ENCODE measurements around the gene C14orf93. TPM values are rescaled to one million over a fixed set of nuclear protein-coding genes. Genes with fewer than 3 reads are reported as not detected.

The C14orf93 gene
- total RNA-seq, 6 experiments from 2014 or later: 3.6 to 7.0 (median 5.7) TPM

DNA sequence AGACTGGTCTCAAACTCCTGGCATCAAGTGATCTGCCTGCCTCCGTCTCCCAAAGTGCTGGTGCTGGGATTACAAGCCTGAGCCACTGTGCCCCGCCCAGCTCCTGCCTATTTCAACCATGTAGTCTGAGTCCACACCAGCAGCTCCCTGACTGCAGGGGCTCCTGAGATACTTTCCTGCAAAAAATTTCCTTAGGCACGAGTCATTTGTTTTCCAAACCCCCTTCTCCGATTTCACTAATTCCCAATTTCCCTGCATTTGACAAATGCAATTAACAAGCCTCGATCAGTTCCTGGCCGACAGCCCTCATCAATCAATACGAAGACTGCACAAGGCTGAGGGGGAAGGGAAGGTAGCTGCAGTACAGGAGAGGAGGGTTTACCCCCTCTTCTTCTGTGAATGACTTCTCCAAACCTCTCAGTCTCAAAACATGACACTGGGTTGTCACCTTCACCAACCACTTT, 14.7 kb upstream of the C14orf93 start:
- no peak overlapping the region for H3K4me3 Mint-ChIP-seq
- H3K4me1 Mint-ChIP-seq (ENCODE audit: low read depth): peaks cover 29% of the 10 kb centered on the region
- H3K27me3 Mint-ChIP-seq (ENCODE audit: insufficient read depth): no peaks in the 10 kb centered on the region; the same call in 1 of the 2 replicates
- H3K9me3 Mint-ChIP-seq: no peaks in the 10 kb centered on the region
- peak overlapping the region; percentile 16; the same call in 1 of the 2 replicates for H3K27ac Mint-ChIP-seq
- DNase-seq: no peak
- TF ChIP-seq, protein P1, sequence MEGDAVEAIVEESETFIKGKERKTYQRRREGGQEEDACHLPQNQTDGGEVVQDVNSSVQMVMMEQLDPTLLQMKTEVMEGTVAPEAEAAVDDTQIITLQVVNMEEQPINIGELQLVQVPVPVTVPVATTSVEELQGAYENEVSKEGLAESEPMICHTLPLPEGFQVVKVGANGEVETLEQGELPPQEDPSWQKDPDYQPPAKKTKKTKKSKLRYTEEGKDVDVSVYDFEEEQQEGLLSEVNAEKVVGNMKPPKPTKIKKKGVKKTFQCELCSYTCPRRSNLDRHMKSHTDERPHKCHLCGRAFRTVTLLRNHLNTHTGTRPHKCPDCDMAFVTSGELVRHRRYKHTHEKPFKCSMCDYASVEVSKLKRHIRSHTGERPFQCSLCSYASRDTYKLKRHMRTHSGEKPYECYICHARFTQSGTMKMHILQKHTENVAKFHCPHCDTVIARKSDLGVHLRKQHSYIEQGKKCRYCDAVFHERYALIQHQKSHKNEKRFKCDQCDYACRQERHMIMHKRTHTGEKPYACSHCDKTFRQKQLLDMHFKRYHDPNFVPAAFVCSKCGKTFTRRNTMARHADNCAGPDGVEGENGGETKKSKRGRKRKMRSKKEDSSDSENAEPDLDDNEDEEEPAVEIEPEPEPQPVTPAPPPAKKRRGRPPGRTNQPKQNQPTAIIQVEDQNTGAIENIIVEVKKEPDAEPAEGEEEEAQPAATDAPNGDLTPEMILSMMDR (IDR thresholded peaks at IDR 0.05): no peak
- peaks cover 37% of the 10 kb centered on the region for H3K36me3 Mint-ChIP-seq (ENCODE audit: low read depth)

DNA sequence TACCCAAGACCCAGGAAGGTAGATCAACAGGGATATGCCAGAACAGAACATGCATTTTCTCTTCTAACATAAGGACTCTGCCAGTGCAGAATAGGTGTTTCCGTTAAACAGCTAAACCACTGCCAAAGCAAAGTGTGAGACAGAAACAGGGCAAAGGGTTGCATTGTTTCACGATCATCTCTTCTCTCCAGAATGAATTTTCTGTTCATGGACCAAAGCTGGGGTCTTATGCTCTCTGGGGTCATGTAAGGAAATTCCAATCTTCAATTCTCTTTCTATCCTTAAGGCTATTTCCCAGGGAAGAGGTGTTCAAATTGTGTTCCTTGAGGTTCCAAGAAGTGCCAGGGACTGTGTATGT, 13.8 kb upstream of the C14orf93 start:
- no peak for DNase-seq
- Mint-ChIP-seq H3K4me3 (no peak overlapping the region), H3K27ac (no peak overlapping the region; the same call in 1 of the 2 replicates), H3K9me3 (no peaks in the 10 kb centered on the region), H3K4me1 (ENCODE audit: low read depth) (peaks cover 21% of the 10 kb centered on the region), H3K36me3 (ENCODE audit: low read depth) (peaks cover 29% of the 10 kb centered on the region), H3K27me3 (ENCODE audit: insufficient read depth) (no peaks in the 10 kb centered on the region; the same call in 1 of the 2 replicates)
- TF ChIP-seq, protein P1 (IDR thresholded peaks at IDR 0.05): no peak

DNA sequence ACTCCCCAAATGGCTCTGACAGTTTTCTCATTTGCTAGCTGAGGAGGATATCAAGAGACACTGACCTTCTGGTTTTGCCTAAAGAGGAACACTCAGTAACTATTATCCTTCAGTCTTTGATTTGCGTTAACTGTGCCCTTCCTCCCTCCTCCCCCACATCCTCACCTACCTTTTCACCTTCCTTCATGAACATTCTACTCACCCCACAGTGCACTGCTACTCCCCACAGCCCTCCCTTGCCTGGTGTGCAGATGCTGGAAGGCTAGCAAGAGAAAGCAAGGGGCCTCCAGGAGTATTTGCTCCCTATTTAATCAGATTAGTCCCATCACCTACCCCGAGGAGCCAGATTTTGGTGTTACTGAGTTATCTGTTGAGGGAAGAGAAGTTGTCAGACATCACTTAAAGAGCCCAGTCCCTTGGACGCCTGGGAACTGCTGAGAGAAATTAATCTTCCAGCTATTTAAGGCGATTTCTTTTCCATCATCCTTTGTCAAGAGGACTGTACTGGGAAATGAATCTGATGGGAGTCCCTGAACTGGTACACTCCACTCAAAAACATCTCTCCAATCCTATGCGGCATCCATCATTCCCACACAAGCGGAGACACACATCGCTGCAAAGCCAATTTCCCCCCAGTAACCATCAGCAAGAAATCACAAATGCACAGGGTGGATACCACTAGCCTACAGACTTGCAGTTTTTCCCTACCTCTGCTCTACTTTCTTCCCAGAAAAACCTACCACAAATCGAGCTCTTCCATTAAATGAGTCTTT, 13.3 kb upstream of the C14orf93 start:
- TF ChIP-seq, protein P1 (IDR thresholded peaks at IDR 0.05): no peak
- no peaks in the 10 kb centered on the region; the same call in 1 of the 2 replicates for H3K27me3 Mint-ChIP-seq (ENCODE audit: insufficient read depth)
- no peak for DNase-seq
- H3K4me1 Mint-ChIP-seq (ENCODE audit: low read depth): peaks cover 18% of the 10 kb centered on the region
- H3K4me3 Mint-ChIP-seq: no peak overlapping the region
- no peak overlapping the region for H3K27ac Mint-ChIP-seq
- peaks cover 26% of the 10 kb centered on the region for H3K36me3 Mint-ChIP-seq (ENCODE audit: low read depth)
- no peaks in the 10 kb centered on the region for H3K9me3 Mint-ChIP-seq

DNA sequence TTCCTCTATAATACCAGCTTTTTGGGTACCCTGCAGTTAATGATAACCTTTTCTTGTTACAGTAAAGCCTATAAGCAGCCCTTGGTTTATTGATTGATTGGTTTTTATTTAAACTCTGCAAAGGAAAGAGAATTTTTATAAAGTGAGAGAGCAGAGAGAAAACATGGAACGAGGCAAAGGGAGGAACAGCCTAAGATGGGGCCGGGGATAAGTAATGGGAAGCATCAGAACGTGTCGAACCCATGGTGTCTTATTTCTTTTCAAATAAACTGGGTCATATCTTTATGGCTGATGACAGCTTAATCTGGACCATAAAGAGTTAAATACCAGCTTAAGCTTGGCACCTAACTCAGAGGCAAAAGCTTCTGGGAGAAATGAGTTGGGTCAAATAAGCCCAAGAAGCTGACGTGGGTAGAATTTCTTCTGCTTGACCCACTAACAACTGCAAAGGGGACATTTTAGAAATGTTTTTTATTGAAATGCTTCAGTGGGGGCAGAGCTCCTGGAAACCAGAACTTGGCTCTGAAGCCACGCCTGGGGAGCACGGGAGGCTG, 12.0 kb upstream of the C14orf93 start:
- Mint-ChIP-seq H3K9me3 (no peaks in the 10 kb centered on the region), H3K4me1 (ENCODE audit: low read depth) (peaks cover 18% of the 10 kb centered on the region), H3K27me3 (ENCODE audit: insufficient read depth) (no peaks in the 10 kb centered on the region; the same call in 1 of the 2 replicates), H3K27ac (no peak overlapping the region), H3K4me3 (no peak overlapping the region), H3K36me3 (ENCODE audit: low read depth) (peaks cover 18% of the 10 kb centered on the region)
- no peak for DNase-seq
- TF ChIP-seq, protein P1 (IDR thresholded peaks at IDR 0.05): no peak

DNA sequence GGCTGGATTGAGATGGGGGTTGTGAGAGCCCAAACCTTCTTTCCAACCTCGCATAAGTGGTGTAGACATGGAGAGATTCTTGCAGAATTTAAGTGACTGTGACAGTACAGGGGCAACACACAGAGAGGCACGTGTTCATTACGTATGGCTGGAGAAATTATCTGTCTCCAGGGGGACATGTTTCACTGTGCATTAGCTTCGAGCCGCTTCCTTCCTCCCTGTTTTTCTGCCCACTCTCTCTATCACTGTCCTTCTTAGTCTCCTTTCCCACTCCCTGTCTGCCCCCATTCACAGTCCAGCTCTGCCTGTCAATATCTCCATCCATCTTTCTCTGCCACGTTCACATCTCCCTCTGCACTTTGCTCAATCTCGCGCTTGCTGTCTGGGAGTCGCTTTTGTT, 11.5 kb upstream of the C14orf93 start:
- DNase-seq: no peak
- H3K9me3 Mint-ChIP-seq: no peaks in the 10 kb centered on the region
- no peak overlapping the region for H3K27ac Mint-ChIP-seq
- H3K27me3 Mint-ChIP-seq (ENCODE audit: insufficient read depth): no peaks in the 10 kb centered on the region; the same call in 1 of the 2 replicates
- peaks cover 18% of the 10 kb centered on the region for H3K36me3 Mint-ChIP-seq (ENCODE audit: low read depth)
- no peak overlapping the region for H3K4me3 Mint-ChIP-seq
- H3K4me1 Mint-ChIP-seq (ENCODE audit: low read depth): peaks cover 18% of the 10 kb centered on the region
- TF ChIP-seq, protein P1 (IDR thresholded peaks at IDR 0.05): no peak
